ENCODE measurements around the gene NFATC1. TPM values are rescaled to one million over a fixed set of nuclear protein-coding genes. Genes with fewer than 3 reads are reported as not detected.
A peak's percentile ranks its signal among the peaks of the same experiment; 100 is the strongest.

Gene NFATC1
- total RNA-seq, 1 donor from 2014 or later: 4.5 TPM

- DNase-seq (ENCODE audit: low spot score): no peak
- no peak for ATAC-seq
These were observed 24.5 kb downstream of the NFATC1 start for GRCh38 chr18:79420033-79420745.

GRCh38 chr18:79421275-79421857, 25.6 kb downstream of the NFATC1 start:
- no peak for DNase-seq (ENCODE audit: low spot score)
- no peak for ATAC-seq

DNA sequence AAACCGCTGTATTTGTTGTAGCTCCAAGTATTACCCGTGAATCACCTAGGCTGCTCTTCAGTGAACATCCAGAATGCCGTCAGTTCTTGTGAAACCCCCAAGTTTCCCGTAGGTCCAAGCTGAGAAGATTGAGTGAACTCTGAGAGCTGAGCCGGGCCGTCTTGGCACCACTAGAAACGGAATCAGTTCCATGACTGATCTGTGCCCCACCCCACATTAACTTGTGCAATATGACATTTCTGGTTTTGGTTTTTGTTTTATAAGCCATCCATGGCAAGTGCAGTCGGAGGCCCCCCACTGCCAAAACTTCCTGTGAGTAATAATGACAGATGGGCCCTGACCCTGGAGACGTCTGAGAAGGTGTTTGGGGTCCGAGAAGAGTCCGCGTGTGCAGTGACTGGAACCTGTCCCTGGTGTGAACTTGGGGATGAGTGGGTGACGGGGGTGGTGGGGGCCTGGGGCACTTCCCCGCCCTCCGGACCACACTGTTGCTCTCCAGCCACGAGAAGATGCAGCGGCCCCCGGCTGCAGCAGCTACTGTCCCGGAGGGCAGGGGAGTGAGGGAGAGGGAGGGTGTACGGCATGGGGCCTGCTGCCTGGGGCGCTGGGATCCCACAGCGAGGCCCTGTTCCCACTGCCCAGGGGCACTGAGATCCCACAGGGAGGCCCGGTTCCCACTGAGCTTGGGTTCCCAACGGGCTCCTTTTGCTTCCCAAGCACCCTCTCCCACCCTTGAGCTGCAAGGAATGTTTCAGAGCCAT, 26.5 kb downstream of the NFATC1 start:
- DNase-seq (ENCODE audit: low spot score) (no peak), ATAC-seq (no peak)

DNA sequence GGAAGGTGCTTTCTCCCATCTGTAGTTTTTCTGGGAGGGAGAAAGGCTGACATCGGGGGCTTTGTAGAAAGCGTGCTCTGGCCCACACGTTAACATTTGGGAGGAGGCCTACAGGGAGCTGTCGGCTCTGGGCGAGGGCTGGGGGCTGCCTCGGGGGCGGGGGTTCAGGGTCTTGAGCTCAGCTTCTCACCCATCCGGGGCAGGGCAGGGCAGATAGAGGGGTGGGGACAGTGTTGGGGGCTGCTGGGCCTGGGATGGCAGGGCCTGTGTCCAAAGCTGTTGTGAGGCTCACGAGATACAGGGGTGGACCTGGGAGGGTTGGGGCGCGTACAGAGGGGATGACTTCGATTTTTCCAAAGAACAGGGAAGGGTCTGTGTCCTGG, 27.0 kb downstream of the NFATC1 start:
- ATAC-seq: no peak
- DNase-seq (ENCODE audit: low spot score): no peak

GRCh38 chr18:79423211-79424007, 27.7 kb downstream of the NFATC1 start:
- DNase-seq (ENCODE audit: low spot score) (no peak), ATAC-seq (no peak)

- DNase-seq (ENCODE audit: low spot score): no peak
These were observed 28.4 kb downstream of the NFATC1 start for GRCh38 chr18:79424008-79424565.

GRCh38 chr18:79424880-79425568, 29.3 kb downstream of the NFATC1 start:
- DNase-seq (ENCODE audit: low spot score): no peak
- no peak for ATAC-seq

More at GRCh38 chr18:79424008-79424565, 28.4 kb downstream of the NFATC1 start:
- peak; percentile 64 for ATAC-seq

DNA sequence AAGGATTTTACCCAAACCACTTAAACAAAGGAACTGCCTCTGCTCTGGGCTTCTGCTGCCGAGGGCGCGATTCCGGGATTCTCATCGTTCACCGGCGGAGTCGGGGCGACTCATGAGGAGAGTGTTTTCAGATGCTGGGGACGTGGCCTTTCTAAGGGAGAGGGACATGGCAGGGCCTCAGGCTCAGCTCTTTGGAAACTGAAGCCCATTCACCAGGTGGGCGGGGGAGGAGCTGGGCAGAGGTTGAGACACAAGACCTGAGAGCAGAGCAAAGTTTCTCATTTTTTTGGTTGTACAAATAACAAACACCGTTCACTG, 29.8 kb downstream of the NFATC1 start:
- no peak for ATAC-seq

GRCh38 chr18:79426376-79427300, 30.9 kb downstream of the NFATC1 start:
- DNase-seq (ENCODE audit: low spot score): no peak
- ATAC-seq: no peak

More for the DNA sequence above, 29.8 kb downstream of the NFATC1 start:
- no peak for DNase-seq (ENCODE audit: low spot score)

- ATAC-seq: no peak
- no peak for DNase-seq (ENCODE audit: low spot score)
These were observed 31.9 kb downstream of the NFATC1 start for GRCh38 chr18:79427368-79428225.

DNA sequence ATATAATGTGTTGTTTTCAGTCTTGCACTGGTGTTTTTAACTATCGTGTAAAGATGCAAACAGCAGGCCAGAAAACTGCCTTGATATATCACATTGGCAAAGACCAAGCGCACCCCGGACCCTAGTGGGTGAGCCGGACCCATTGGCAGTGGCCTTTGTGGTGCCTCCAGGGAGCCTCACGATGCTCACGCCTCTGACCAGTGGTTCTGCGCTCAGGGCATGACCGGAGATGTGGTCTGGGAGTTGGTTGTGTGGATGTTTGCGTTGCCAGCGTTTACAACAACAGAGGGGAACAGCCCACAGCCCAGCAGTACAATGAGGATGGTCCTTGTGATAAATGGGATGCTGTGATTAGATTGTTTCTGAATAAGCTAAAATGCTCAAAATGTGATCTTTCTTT, 32.6 kb downstream of the NFATC1 start:
- DNase-seq (ENCODE audit: low spot score): no peak
- ATAC-seq: no peak

GRCh38 chr18:79429381-79429780, 33.7 kb downstream of the NFATC1 start:
- no peak for ATAC-seq
- no peak for DNase-seq (ENCODE audit: low spot score)

GRCh38 chr18:79429785-79430281, 34.1 kb downstream of the NFATC1 start:
- ATAC-seq (peak; percentile 24), DNase-seq (ENCODE audit: low spot score) (no peak)

- DNase-seq (ENCODE audit: low spot score): no peak
- ATAC-seq: no peak
These were observed 36.8 kb downstream of the NFATC1 start for GRCh38 chr18:79432376-79433120.

- DNase-seq (ENCODE audit: low spot score) (no peak), ATAC-seq (no peak)
These were observed 37.7 kb downstream of the NFATC1 start for GRCh38 chr18:79433431-79433830.

GRCh38 chr18:79434607-79435401, 39.1 kb downstream of the NFATC1 start:
- no peak for ATAC-seq
- DNase-seq (ENCODE audit: low spot score): no peak
